NCI-H2196 (cell line): ENCODE measurements around the gene C22orf23.
"Not testable (repeated sequence)": the region's sequence is repeated elsewhere in the genome, so short reads cannot be mapped to it uniquely, and the experiment has no call there.

Source experiments
- DNase-seq: peaks from one replicate; lab custom pipeline; 2025; ENCODE audit not compliant: unreplicated experiment; lab: John Stamatoyannopoulos, UW

The C22orf23 gene

DNA sequence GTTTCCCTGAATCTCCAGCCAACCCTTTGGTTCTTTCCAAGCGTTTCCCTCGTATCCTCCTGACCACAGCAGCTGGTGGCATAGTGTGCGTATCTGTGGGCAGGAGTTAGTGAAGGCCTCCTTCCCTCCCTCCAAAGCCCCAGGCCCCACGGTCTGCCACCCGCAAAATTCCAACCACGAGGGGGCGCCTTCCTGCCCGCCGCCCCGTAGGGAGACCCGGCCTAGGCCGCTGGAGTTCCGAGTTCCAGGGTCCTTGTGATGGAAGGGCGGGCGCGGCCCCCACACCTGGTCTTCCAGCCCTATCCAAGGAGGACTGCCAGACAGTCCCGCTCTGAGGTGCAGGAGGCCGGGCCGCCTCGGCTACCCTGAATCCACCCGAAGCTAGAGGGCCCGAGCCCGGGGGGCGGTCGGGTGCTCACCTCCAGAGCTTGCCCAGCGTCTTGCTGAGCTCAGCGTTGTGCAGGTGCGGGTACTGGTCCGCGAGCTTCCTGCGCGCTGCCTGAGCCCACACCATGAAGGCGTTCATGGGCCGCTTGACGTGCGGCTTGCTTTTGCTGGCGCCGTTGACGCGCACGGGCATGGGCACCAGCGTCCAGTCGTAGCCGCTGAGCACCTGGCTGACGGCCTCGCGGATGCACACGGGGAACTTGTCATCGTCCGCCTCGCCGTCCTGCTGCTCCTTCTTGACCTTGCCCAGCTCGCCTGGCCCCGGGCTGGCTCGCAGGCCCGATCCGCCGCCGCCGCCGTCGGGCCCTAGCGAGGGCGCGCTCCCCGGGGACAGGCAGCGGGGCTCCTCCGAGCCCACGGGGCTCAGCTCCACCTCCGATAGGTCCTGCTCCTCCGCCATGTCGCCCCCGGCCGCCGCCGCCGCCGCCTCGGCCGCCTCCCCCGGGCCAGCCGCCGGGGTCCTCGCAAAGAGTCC, 29.8 kb upstream of the C22orf23 start:
- no peak for DNase-seq

DNA sequence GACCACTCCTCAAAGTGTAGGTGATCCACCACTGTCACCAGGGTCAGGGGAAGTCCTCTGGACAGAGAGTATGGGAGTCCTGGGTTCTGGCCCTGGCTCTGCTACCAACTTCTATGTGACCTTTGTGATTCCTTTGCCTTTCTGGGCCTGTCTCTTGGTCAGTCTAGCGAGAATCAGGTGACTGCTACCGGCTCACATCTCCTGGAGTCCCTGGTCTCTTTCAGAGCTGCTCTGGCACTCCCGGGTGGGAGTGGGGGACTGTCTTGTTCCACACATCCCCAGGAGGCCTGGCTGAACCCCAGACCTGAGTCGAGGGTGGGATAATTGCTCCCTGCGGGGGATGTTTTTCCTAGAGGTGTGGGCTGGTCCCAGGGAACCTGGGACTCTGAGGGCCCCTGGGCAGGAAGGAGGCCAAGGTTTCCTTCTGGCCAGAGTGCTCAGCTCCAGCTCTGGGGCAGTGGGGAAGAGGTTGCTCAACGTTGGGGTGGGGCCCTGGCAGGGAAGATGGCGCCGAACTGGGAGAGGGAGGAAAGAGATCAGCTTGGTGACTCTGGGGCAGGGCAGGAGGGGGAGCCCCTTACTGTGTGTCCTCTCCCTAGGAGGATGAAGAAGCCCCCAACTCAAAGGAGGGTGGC, 28.9 kb upstream of the C22orf23 start:
- DNase-seq: no peak

DNA sequence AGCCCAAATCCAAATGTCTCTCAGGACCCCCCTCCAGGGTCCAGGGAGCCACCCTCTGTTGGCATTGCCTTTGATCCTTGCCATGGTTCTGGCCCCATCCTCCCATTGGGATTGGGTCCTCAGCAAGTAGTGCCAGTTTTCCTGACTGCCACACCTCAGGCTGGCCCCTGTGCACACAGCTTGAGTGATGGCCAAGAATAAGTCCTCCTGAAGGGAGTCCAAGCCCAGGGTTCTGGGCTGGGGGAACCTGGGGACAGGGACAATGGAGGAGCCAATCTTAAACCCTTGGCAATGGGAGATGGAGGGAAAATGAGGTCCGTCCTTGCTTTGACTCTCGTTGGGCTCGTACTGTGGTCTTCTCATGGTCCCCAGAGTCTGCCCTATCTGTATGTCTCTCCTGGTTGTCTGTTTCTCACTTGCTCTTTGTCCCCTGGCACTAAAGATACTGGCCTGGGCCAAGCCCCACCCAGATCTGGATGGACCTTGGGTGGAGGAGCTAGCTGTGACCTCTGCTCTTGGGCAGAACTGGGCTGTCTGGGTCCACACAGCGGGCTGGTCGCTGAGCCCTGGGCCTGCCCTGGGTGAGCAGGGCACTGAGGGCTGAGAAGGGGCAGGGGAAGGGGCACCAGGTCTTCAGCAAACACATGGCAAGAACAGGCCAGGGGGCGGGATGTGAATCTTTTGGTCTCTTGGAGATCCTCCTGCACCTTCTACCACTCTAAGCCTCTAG, 28.0 kb upstream of the C22orf23 start:
- DNase-seq: no peak

- no peak for DNase-seq
These were observed 26.4 kb upstream of the C22orf23 start for GRCh38 chr22:37979782-37980181.

GRCh38 chr22:37976547-37976946, 23.1 kb upstream of the C22orf23 start:
- no peak for DNase-seq

DNA sequence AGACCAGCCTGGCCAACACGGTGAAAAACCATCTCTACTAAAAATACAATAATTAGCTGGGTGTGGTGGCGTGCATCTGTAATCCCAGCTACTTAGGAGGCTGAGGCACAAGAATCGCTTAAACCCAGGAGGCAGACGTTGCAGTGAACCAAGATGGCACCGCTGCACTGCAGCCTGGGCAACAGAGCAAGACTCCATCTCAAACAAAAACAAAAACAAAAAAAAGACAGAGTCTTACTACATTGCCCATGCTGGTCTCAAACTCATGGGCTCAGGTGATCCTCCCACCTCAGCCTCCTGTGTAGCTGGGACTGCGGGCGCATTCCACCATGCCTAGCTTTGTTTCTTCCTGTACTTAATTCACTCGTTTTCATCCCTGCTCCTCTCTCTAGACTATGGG, 22.6 kb upstream of the C22orf23 start:
- not testable (repeated sequence) for DNase-seq

GRCh38 chr22:37975153-37975552, 21.8 kb upstream of the C22orf23 start:
- DNase-seq: no peak

DNA sequence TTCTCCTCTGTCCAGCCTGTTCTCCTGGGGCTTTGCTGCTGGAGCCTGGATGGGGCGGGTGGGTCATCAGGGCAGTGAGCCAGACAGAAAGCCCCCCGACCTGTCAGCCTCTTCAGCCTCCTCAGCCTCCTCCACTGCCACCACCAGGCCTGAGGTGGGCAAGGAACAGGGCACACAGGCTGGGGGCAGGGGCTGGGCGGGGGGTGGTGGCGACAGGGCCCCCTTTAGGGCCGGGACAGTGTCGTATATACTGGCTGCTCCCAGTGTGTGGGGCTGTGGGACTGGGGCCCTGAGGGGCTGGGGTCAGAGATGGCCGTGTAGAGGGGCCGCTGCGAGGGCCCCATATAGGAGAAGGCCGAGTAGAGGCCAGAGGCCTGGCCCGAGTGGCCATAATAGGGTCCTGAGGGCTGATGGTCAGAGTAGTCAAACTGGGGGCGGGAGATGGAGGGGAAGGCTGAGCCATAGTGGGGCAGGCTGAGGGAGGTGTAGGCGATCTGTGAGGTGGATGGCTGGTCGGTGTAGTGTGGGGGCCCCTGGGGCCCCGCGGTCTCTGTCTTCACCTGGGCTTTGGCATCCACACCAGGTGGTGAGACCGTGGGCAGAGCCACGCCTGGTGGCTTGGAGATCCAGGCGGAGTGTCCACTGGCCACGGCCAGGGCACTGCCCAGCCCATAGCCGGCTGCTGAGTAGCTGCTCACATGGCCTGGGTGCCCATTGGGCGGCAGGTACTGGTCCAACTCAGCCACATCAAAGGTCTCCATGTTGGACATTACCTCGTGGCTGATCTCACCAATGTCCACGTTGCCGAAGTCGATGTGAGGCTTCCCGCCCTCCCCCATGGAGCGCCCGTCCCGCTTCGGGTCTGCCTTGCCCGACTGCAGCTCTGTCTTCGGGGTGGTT, 20.1 kb upstream of the C22orf23 start:
- no peak for DNase-seq

- no peak for DNase-seq
These were observed 19.1 kb upstream of the C22orf23 start for GRCh38 chr22:37972527-37972926.

GRCh38 chr22:37971475-37972434, 18.4 kb upstream of the C22orf23 start:
- no peak for DNase-seq

DNA sequence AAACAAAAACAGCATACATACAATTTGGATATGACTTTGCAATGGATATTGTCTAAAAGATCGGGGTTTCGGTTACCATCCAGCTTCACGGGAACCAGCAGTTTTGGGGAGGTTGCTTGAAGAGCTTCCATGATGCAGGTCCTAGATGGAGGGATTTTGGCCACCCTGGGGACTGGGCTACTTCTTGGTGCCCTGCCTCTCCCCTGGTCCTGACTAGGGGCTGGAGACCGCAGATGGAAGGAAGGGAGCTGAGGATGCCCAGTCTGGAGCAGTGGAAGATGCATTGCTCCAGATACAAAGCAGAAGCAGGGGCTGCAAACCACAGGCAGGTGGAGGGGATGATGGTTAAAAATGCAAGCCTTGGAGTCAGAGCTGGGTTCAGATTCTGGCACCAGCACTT, 17.5 kb upstream of the C22orf23 start:
- DNase-seq: no peak

DNA sequence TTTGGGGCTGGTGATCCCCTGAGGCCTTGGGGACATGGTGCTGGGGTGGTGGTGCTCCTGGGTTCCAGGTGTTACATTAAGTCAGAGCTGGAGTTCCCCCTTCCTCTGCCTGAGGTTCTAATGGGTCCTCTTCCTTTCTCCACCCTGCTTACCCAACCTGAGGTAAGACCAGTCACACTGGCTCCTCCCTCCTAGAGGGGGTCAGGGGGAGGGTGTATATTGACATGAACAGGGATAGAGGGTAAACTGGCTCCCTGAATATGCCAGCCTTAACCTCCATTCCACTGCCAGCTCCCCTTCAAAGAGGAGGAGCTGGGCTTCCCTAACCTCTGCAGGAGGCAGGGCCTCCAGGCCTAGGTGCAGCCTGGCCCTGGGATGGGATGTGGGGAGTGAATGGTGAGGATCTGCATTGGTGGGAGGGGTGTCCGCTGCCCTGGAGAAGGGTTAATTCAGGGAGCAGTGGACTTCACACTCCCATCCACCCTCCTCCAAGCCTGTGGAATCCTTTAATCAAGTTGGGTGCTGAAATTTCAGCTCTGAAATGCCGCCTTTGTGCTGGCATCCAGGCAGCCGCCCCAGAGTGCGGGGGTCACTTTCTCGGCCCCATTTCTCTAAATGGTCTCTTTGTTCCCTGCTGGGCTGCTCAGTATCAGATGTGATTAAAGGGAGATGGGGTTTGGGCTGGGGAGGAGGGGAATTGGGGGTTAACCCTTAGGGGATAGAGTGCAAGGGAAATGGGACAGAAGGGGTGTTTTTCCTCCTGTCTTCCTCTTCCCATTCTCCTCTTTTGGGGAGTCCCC, 15.3 kb upstream of the C22orf23 start:
- no peak for DNase-seq

DNA sequence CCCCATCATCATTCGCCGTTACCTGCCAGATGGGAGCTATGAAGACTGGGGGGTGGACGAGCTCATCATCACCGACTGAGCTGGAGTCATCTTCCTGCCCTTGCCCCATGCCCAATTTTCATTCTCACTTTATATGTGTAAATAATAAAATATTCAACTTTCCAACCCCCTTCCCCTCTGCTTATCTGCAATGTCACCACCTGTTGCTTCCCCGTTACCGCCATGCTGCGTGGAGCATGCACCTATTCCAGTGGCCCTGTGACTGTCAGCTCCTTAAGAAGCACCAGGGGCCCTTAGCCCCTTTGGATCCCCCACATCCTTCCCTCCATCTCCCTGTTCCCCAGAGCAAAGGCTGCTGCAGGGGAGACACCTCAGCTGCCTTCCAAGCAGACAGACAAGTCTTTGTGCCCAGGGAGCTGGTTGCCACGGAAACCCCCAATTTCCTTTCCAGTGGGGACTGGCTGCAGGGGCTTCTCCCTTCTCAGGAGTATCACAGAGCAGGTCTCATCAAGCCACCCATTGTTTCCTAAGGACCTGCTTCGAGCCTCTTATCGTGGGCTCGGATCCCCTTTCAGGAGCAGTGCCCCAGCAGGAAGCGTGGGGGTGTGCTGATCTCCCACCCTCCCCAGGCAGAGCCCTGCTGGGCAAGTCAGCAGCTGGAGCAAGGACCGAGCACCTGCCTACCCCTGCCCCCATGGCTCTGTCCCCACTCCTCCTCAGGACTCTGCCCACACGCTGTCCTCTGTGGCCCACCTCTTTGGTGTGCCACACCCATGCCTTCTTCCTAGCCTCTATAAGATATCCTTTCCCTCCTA, 14.4 kb upstream of the C22orf23 start:
- no peak for DNase-seq

DNA sequence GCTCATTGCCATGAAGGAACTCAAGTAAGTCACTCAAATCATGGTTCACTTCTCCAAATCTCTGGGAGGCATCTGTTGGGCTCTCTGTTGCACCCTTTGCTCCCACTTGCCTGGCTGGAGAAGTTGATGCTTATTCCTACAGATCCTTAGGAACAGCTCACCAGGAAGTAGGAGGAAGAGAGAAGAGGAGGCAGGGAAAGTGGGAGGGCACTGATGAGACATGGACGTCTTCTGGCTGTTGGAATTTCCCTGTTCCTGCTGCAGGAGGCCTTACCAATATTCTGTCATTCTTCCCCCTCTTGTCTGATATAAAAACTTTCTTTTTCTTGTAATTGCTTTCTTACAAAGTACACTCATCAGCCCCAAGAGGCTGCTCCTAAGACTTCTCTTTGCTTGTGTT, 13.7 kb upstream of the C22orf23 start:
- DNase-seq: no peak

DNA sequence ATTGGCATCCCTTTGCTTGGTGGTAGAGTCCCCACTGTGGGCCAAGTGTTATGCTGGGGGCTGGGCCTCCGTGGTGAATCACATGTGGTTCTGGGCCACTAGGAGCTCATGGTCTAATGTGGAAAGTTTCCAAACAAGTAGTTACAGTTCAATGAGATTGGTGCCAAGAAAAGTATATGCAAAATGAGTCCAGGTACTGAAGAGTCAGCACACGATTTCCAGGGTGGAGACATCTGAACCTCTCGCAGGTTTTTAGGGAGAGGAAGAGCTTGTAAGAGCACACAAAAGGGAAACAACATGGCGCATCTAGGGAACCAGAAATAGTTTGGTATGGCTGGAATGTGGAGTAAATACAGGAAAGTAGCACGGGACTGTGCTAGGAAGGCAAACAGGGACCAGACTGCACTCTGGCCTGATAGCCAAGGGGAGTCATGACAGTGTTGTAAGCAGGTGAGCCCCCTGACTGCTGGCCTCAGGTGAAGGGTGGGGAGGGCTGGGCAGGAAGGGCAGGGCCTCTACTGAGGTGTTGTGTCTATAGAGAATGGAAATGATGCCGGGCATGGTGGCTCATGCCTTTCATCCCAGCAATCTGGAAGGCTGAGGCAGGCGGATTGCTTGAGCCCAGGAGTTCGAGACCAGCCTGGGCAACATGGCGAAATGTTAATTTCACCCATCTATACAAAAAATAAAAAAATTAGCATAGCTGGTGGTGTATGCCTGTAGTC, 12.7 kb upstream of the C22orf23 start:
- no peak for DNase-seq

DNA sequence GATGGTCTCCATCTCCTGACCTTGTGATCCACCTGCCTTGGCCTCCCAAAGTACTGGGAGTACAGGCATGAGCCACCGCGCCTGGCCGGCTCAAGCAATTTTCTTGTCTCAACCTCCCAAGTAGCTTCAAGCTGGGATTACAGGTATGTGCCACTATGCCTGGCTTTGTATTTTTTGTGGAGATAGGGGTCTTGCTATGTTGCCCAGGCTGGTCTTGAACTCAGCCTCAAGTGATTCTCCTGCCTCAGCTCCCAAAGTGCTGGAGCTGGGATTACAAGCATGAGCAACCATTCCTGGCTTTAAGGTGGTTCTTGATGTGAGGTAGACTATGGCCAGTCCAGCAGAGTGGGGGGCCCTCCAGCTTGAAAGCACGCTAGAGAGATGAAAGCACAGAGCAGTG, 7.7 kb upstream of the C22orf23 start:
- no peak for DNase-seq

DNA sequence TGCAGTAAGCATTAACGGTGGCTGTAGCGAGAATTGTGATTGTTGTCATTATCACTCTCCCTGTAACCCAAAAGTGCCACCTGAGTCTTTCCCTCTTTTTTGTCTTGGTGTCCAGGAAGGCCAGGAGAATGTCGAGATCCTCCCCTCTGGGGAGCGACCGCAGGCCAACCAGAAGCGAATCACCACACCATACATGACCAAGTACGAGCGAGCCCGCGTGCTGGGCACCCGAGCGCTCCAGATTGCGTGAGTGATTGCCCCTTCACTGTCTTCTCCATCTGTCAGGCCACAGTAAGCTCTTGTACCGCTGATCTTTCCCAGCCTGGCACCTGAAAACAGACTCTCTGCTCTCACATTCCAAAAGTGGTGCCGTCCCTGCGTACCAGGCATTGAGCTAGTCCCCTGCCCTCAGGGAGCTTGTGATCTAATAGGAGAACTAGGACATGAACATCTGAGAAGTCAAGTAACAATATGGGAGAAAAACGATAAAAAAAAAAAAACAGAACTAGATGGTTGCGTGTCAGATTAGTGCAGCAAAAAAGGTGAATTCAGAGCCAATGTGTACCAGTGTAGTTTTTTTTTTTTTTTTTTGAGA, 5.9 kb upstream of the C22orf23 start:
- no peak for DNase-seq
